Right renal pelvis (tissue), 4 donors: Measurements from ENCODE around the gene ASB10. TPM values are rescaled to one million over a fixed set of nuclear protein-coding genes. Genes with fewer than 3 reads are reported as not detected.

Experiments
- DNase-seq, 4 donors: peaks; one replicate each; pipeline ENCODE4 v3.0.0-alpha.2; 2013; ENCODE audit warnings: low read depth in 4 of 4, low spot score in 3 of 4, missing footprints in 1 of 4
- polyA plus RNA-seq, 4 donors: library from polyadenylated mRNA; unstranded; fragments of 120-200 nt; gene quantifications; one replicate each; pipeline ENCODE4 v1.2.1, GENCODE V29; 2013; ENCODE audit not compliant: insufficient read length in 4 of 4

ASB10 gene
- polyA plus RNA-seq, 4 donors = not detected

GRCh38 chr7:151128144-151128543, 58.9 kb downstream of the ASB10 start:
- no peak for DNase-seq

- no peak for DNase-seq
Observed at GRCh38 chr7:151126491-151127137, 60.4 kb downstream of the ASB10 start.

- no peak for DNase-seq
Observed at GRCh38 chr7:151125846-151126481, 61.1 kb downstream of the ASB10 start.

Other genes with a start within 250 kb of the ASB10 start
- gene KCNH2, start 208.9 kb downstream of the ASB10 start, polyA plus RNA-seq = 10 to 100 TPM; 14.3 to 26.1 (median 17.7) TPM
- gene NOS3, start 196.2 kb downstream of the ASB10 start, polyA plus RNA-seq = 10 to 100 TPM in 2 of 4 donors, 1 to 10 TPM in 2; 9.1 to 14.2 (median 10.3) TPM
- gene ATG9B, start 162.8 kb downstream of the ASB10 start, polyA plus RNA-seq = 1 to 10 TPM in 3 of 4 donors, under 1 TPM in 1; 0.65 to 2.5 (median 2.0) TPM
- gene ABCB8, start 158.8 kb downstream of the ASB10 start, polyA plus RNA-seq = 10 to 100 TPM; 18.7 to 23.7 (median 21.3) TPM
- 1 to 10 TPM; 1.9 to 2.2 (median 2.1) TPM for gene ASIC3, start 138.7 kb downstream of the ASB10 start, polyA plus RNA-seq
- 10 to 100 TPM; 15.8 to 19.0 (median 17.6) TPM for gene CDK5, start 129.4 kb downstream of the ASB10 start, polyA plus RNA-seq
- 100 to 1,000 TPM in 1 of 4 donors, 10 to 100 TPM in 3; 89.0 to 104 (median 93.9) TPM for gene SLC4A2, start 127.7 kb downstream of the ASB10 start, polyA plus RNA-seq
- 10 to 100 TPM; 49.5 to 77.1 (median 50.8) TPM for gene FASTK, start 106.4 kb downstream of the ASB10 start, polyA plus RNA-seq
- gene TMUB1, start 103.8 kb downstream of the ASB10 start, polyA plus RNA-seq = 10 to 100 TPM; 26.2 to 43.0 (median 27.9) TPM
- 10 to 100 TPM; 56.0 to 71.1 (median 63.4) TPM for gene AGAP3, start 100.8 kb downstream of the ASB10 start, polyA plus RNA-seq
- gene GBX1, start 19.6 kb downstream of the ASB10 start, polyA plus RNA-seq = under 1 TPM in 3 of 4 donors, not detected in 1; 0.13 to 0.24 (median 0.22) TPM
- not detected for gene H2BK1, start 23.2 kb upstream of the ASB10 start, polyA plus RNA-seq
- 10 to 100 TPM; 25.1 to 28.6 (median 27.6) TPM for gene ABCF2, start 40.0 kb upstream of the ASB10 start, polyA plus RNA-seq
- 10 to 100 TPM; 23.9 to 29.4 (median 25.3) TPM for gene CHPF2, start 45.2 kb upstream of the ASB10 start, polyA plus RNA-seq
- 10 to 100 TPM; 61.3 to 71.7 (median 66.9) TPM for gene SMARCD3, start 61.4 kb upstream of the ASB10 start, polyA plus RNA-seq
- gene NUB1, start 154.6 kb upstream of the ASB10 start, polyA plus RNA-seq = 10 to 100 TPM; 70.4 to 94.1 (median 91.9) TPM
- 10 to 100 TPM; 24.8 to 48.7 (median 25.9) TPM for gene WDR86, start 222.8 kb upstream of the ASB10 start, polyA plus RNA-seq